Choroid plexus epithelial cell (primary cell): ENCODE data around the gene PGAP3.

ENCODE experiments used
- DNase-seq: peaks from one replicate; pipeline ENCODE4 v3.0.0-alpha.2; 2010; ENCODE audit warnings: low read depth
- H3K4me3 ChIP-seq: 2 replicates; pipeline ENCODE4 v1.5.1; 2011; ENCODE audit warnings: low read depth, mild to moderate bottlenecking, control low read depth, low read length, moderate library complexity
- TF ChIP-seq, protein P1 (sequence below): conservative IDR thresholded peaks from 2 replicates; pipeline ENCODE4 v1.5.1; 2011; ENCODE audit warnings: low read depth, mild to moderate bottlenecking, control low read depth, inconsistent platforms, low read length, moderate library complexity

PGAP3 gene

DNA sequence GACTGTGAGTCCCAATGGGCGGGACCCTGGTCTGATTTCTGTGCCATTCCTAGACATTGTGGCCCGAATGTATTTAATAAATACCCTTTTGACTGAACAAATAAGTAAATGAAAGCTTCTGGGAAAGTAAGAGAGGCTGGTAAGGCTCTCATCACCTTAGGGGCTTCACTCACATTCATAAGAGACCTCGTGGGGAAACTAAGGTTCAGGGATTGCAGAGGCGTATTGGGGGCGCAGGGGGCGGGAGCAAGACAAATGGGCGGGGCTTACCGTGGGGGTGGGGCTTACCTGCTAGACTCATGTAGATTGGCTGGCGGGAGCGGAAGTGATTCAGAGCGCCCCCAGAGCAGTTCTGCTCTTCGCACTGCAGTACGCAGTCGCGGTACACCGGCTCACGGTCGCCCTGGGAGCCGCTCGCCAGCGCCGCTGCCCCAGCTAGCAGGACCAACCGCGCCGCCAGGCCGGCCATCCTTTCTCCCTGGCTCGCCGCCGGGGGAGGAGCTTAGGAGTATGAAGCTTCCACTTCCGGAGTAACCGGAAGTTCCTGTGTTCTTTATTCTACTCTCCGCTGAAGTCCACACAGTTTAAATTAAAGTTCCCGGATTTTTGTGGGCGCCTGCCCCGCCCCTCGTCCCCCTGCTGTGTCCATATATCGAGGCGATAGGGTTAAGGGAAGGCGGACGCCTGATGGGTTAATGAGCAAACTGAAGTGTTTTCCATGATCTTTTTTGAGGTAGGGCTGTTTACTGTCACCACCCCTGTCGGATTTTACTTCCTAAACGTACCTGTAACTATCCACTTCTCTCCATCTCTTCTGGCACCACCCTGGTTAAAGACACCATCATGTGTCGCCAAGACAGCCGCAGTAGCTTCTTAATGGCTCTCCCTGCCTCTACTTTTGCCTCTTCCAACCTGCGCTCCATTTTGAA, at the start of gene PGAP3:
Gene PGAP3 (minus strand): TSS at position 512 of the 929 bp plus-strand sequence. CDS start 43 bp downstream, at position 469.
- TF ChIP-seq, protein P1, sequence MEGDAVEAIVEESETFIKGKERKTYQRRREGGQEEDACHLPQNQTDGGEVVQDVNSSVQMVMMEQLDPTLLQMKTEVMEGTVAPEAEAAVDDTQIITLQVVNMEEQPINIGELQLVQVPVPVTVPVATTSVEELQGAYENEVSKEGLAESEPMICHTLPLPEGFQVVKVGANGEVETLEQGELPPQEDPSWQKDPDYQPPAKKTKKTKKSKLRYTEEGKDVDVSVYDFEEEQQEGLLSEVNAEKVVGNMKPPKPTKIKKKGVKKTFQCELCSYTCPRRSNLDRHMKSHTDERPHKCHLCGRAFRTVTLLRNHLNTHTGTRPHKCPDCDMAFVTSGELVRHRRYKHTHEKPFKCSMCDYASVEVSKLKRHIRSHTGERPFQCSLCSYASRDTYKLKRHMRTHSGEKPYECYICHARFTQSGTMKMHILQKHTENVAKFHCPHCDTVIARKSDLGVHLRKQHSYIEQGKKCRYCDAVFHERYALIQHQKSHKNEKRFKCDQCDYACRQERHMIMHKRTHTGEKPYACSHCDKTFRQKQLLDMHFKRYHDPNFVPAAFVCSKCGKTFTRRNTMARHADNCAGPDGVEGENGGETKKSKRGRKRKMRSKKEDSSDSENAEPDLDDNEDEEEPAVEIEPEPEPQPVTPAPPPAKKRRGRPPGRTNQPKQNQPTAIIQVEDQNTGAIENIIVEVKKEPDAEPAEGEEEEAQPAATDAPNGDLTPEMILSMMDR, result no peak
- H3K4me3 ChIP-seq, result peak within 1 kb of the TSS; percentile 79
- DNase-seq, result peak; percentile 90

GRCh38 chr17:39737206-39737759, 49.4 kb upstream of the PGAP3 start:
- H3K4me3 ChIP-seq, result no peak overlapping the region
- no peak for DNase-seq
- TF ChIP-seq, protein P1, result no peak

DNA sequence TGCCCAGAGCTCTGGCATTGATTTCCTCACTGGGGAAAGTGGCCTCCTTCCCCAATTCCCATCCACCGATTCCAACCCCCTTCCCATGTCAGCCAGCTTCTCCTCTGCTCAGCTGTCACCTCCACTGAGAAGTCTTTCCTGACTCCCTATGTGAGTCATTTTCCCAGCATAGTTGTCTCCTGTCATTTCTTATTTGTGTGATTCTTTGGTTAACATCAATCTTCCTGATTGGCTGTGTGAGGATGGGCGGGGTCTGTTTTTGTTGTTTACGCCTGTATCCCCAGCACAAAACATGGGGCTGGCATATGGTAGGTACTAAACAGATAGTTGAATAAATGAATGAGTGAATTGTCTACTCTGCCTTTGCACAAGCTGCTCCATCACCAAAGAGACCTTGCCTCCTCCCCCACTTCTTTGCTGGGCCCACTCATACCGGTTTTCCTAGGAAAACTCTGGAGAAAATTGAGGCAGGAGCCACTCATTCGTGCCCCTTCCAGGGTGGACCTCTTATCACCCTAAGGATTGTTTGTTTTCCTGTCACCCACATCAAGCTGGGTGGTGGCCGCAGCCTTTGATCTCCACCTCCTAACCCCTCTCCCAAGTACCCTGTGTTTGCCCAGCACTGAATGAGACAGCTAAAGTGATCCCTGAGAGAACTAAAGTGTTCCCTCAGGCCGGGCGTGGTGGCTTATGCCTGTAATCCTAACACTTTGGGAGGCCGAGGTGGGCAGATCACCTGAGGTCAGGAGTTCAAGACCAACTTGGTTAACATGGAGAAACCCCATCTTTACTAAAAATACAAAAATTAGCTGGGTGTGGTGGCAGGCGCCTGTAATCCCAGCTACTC, 48.7 kb upstream of the PGAP3 start:
- no peak overlapping the region for H3K4me3 ChIP-seq
- TF ChIP-seq, protein P1, result no peak
- no peak for DNase-seq

GRCh38 chr17:39735882-39736281, 48.0 kb upstream of the PGAP3 start:
- TF ChIP-seq, protein P1, result no peak
- H3K4me3 ChIP-seq, result no peak overlapping the region
- no peak for DNase-seq

GRCh38 chr17:39732586-39732985, 44.7 kb upstream of the PGAP3 start:
- DNase-seq, result no peak
- no peak overlapping the region for H3K4me3 ChIP-seq
- TF ChIP-seq, protein P1, result no peak

DNA sequence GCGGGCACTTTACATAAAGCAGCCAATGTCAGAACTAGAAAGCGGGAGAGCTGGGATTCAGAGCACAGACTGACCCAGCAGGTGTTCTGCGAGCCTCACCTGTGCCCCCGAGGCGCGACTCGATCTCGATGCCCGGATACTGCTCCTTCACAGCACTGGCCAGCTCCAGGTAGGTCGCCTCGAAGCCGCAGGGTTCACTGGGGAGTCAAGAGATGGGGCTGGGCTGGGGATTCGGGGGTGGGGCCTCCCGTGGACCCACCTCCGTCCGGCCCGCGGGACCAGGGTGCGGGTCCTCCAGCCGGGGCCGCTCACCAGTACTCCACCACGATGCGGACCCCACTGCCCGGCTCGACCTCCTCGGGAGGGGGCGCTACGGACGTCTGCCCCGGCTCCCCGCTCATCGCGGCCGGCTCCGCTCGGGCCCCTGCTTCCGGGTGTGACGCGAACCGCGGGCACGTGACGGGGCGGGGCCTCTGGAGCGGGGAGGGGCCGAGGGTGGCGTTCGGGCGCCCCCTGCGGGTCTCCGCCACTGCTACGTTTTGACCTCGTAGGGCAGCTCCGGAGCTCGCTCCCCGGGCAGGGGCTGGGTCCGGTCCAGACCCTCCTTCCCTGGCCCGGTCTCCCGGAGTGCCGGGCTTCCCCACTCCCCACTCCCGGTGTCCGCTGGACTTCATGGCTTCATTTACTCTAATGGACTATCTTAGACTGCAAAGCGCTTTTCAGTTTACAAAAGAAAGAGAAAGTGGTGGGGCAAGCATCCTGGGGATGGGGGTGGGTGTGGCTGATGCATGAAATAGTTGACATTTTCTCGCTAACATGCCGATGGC, 42.5 kb upstream of the PGAP3 start, which contains the start of gene MIEN1:
Gene MIEN1 (minus strand): TSS at position 438 of the 827 bp plus-strand sequence. CDS start 37 bp downstream, at position 401.
- peak; percentile 82 for DNase-seq

More for the DNA sequence above, 42.5 kb upstream of the PGAP3 start, which contains the start of gene MIEN1:
- H3K4me3 ChIP-seq, result peak within 1 kb of the TSS; percentile 90
- TF ChIP-seq, protein P1, result peak; percentile 72
